Lower leg skin (tissue), 3 donors: ENCODE measurements around the gene AP4M1.

Experiments used
- POLR2A ChIP-seq, 2 donors: fragments of 450-650 bp; IDR thresholded peaks; one replicate each; pipeline ENCODE4 v1.6.1; 2016 to 2017; ENCODE audit warnings: antibody characterized with exemption in 2 of 2, mild to moderate bottlenecking in 1 of 2, moderate library complexity in 1 of 2
- TF ChIP-seq, protein P1 (sequence below), 3 donors: fragments of 450-650 bp; IDR thresholded peaks; one replicate each; pipeline ENCODE4 v1.5.1; 2016; ENCODE audit warnings: antibody characterized with exemption in 3 of 3, mild to moderate bottlenecking in 3 of 3, moderate library complexity in 2 of 3

GRCh38 chr7:100128637-100128963, 27.2 kb downstream of the AP4M1 start:
- TF ChIP-seq, protein P1, sequence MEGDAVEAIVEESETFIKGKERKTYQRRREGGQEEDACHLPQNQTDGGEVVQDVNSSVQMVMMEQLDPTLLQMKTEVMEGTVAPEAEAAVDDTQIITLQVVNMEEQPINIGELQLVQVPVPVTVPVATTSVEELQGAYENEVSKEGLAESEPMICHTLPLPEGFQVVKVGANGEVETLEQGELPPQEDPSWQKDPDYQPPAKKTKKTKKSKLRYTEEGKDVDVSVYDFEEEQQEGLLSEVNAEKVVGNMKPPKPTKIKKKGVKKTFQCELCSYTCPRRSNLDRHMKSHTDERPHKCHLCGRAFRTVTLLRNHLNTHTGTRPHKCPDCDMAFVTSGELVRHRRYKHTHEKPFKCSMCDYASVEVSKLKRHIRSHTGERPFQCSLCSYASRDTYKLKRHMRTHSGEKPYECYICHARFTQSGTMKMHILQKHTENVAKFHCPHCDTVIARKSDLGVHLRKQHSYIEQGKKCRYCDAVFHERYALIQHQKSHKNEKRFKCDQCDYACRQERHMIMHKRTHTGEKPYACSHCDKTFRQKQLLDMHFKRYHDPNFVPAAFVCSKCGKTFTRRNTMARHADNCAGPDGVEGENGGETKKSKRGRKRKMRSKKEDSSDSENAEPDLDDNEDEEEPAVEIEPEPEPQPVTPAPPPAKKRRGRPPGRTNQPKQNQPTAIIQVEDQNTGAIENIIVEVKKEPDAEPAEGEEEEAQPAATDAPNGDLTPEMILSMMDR (IDR thresholded peaks at IDR 0.05) = no peak
- no peak for TF ChIP-seq POLR2A (IDR thresholded peaks at IDR 0.05)
